Activated T-cell treated with anti-CD3 and anti-CD28 coated beads for 4 hours (primary cell): ENCODE data around the gene THAP2.

Source experiments
- DNase-seq: peaks from one replicate; pipeline ENCODE4 v3.0.0-alpha.2; 2020

Gene THAP2

GRCh38 chr12:71704920-71705319, 40.8 kb downstream of the THAP2 start:
- no peak for DNase-seq

DNA sequence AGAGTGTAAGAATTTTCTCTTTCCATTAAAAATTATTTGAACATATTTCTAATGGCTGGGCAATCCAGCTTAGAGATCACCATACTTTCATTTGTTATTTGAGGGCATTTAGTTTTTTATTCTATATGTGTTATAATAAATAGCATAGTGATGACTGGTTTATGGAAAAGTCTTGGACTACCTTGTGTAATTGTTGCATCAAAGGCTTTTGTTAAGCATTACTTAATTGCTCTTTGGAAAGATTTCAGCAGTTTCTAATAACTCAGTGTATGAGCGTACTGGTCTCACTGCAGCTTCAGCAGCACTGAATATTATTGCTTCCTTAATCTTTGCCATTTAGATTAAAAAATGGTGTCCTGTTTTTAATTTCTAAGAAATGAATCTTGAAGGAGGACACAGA, 44.6 kb downstream of the THAP2 start:
- DNase-seq: no peak

GRCh38 chr12:71710276-71711125, 46.4 kb downstream of the THAP2 start:
- no peak for DNase-seq

DNA sequence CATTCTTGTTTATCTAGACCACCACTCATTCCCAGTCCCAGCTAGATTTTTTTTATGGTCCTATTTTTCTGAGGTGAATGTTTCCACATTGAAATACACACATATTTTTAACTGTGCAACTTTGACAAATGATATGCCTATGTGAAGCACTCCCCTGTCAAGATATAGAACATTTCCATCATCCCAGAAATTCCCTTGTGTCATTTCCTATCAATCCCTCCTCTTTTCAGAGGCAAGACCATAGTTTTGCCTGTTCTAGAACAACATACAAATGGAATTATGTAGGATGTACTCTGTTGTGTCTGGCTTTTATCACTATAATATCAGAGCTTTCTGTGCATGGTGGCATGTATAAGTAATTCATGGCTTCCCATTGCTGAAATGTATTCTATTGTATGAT, 54.5 kb downstream of the THAP2 start:
- DNase-seq: no peak

- DNase-seq: no peak
Observed at GRCh38 chr12:71719647-71720370, 55.7 kb downstream of the THAP2 start.

GRCh38 chr12:71721783-71722505, 57.8 kb downstream of the THAP2 start:
- no peak for DNase-seq

GRCh38 chr12:71725011-71725410, 60.9 kb downstream of the THAP2 start:
- DNase-seq: no peak

GRCh38 chr12:71726548-71726947, 62.4 kb downstream of the THAP2 start:
- DNase-seq: no peak

DNA sequence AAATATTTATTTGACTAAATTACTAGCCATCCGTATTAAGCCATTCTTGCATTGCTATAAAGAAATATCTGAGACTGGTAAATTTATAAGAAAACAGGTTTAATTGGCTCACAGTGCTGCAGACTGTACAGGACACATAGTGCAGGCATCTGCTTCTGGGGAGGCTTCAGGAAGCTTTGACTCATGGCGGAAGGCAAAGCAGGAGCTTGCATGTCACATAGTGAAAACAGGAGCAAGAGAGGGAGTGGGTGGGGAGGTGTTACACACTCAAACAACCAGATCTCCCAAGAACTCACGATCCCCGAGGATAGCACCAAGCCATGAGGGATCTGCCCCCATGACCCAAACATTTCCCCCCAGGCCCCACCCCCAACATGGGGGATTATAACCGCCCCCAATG, 63.9 kb downstream of the THAP2 start:
- DNase-seq: no peak
